H1 (cell line): ENCODE measurements around the gene TMEM209. TPM values are rescaled to one million over a fixed set of nuclear protein-coding genes. Genes with fewer than 3 reads are reported as not detected.
"Not testable (repeated sequence)": the region's sequence is repeated elsewhere in the genome, so short reads cannot be mapped to it uniquely, and the experiment has no call there.

Experiments used
- CTCF ChIA-PET: fragments of 300-600 bp; sonication (Branson Sonifier 250); formaldehyde crosslinking; loops from one replicate; lab custom pipeline; 2021; ENCODE audit not compliant: partially characterized antibody; lab: Charles Lee
- POLR2A ChIA-PET: fragments of 300-600 bp; sonication (Branson Sonifier 250); formaldehyde crosslinking; loops from one replicate; lab custom pipeline; 2021; ENCODE audit warnings: inconsistent platforms; ENCODE audit not compliant: partially characterized antibody; lab: Charles Lee
- DNase-seq, 2 experiments: peaks; one replicate each; pipeline versions ENCODE4 v3.0.0 to v3.0.0-alpha.2; 2010 to 2022; ENCODE audit warnings: low spot score in 2 of 2, low read depth in 1 of 2, mixed read lengths in 1 of 2
- FAIRE-seq: peaks from 2 replicates; lab custom pipeline; 2011; peaks lifted over from hg19 to GRCh38; lab: Jason Lieb, UNC
- H2AFZ ChIP-seq: 2 replicates; pipeline ENCODE4 v1.8.1; 2012; ENCODE audit warnings: low read length, inconsistent platforms
- H2AK5ac ChIP-seq: 2 replicates; pipeline ENCODE4 v1.6.1; 2013; ENCODE audit warnings: low read depth, low read length
- H2BK120ac ChIP-seq: replicated peaks from 2 replicates; pipeline ENCODE3; 2013; ENCODE audit warnings: low read depth, low read length, inconsistent platforms
- H2BK12ac ChIP-seq: 2 replicates; pipeline ENCODE4 v1.6.1; 2013; ENCODE audit warnings: low read depth, low read length
- H2BK15ac ChIP-seq: 2 replicates; pipeline ENCODE4 v1.6.1; 2013; ENCODE audit warnings: low read length
- H2BK20ac ChIP-seq: 2 replicates; pipeline ENCODE4 v1.6.1; 2013; ENCODE audit warnings: low read length
- H2BK5ac ChIP-seq: 2 replicates; pipeline ENCODE4 v1.6.1; 2013; ENCODE audit warnings: low read depth, low read length
- H3K14ac ChIP-seq: 2 replicates; pipeline ENCODE4 v1.6.1; 2013; ENCODE audit warnings: inconsistent platforms; ENCODE audit not compliant: insufficient read length
- H3K18ac ChIP-seq: 2 replicates; pipeline ENCODE4 v1.6.1; 2013; ENCODE audit warnings: low read length; ENCODE audit errors: extremely low read depth
- H3K23ac ChIP-seq: 2 replicates; pipeline ENCODE4 v1.6.1; 2013; ENCODE audit warnings: inconsistent platforms; ENCODE audit not compliant: insufficient read length
- H3K23me2 ChIP-seq: 2 replicates; pipeline ENCODE4 v1.6.1; 2013; ENCODE audit warnings: low read depth, low read length
- H3K27ac ChIP-seq: 2 replicates; pipeline ENCODE4 v1.6.1; 2011; ENCODE audit warnings: low read depth, low read length, inconsistent platforms
- H3K27me3 ChIP-seq, 4 experiments: replicated peaks in 1 of 4; 1 replicate in 1 of 4; 2 replicates in 3 of 4; pipeline versions ENCODE4 v1.6.1 to v1.8.1; 2011 to 2013; ENCODE audit warnings: low read length in 3 of 4, mild to moderate bottlenecking in 3 of 4, inconsistent platforms in 2 of 4, mixed read lengths in 2 of 4, moderate library complexity in 1 of 4; ENCODE audit not compliant: control insufficient read depth in 3 of 4, insufficient read depth in 3 of 4; ENCODE audit errors: extremely low read depth in 1 of 4
- H3K36me3 ChIP-seq, 4 experiments: 2 replicates each; pipeline versions ENCODE4 v1.6.1 to v1.8.1; 2011 to 2013; ENCODE audit warnings: mild to moderate bottlenecking in 4 of 4, low read length in 3 of 4, moderate library complexity in 2 of 4, control low read depth in 1 of 4, inconsistent platforms in 1 of 4; ENCODE audit not compliant: insufficient read depth in 4 of 4, control insufficient read depth in 2 of 4
- H3K4ac ChIP-seq: replicated peaks from 2 replicates; pipeline ENCODE3; 2013; ENCODE audit warnings: low read length, low read depth, mixed read lengths, inconsistent platforms; ENCODE audit not compliant: insufficient read length
- H3K4me1 ChIP-seq, 4 experiments: replicated peaks in 1 of 4; 1 replicate in 1 of 4; 2 replicates in 3 of 4; pipeline versions ENCODE4 v1.6.1 to v1.8.1; 2011 to 2013; ENCODE audit warnings: low read length in 3 of 4, inconsistent platforms in 2 of 4, mixed read lengths in 1 of 4; ENCODE audit not compliant: insufficient read depth in 4 of 4, control insufficient read depth in 3 of 4
- H3K4me2 ChIP-seq, 2 experiments: 2 replicates each; pipeline versions ENCODE4 v1.6.1 to v1.8.1; 2011 to 2013; ENCODE audit warnings: low read depth in 2 of 2, low read length in 2 of 2, control low read depth in 1 of 2, inconsistent platforms in 1 of 2, mild to moderate bottlenecking in 1 of 2; ENCODE audit not compliant: insufficient read depth in 1 of 2
- H3K4me3 ChIP-seq, 4 experiments: fragments of 200-600, 300-600 bp in 1 of 4; sonication (generic), shearing (Covaris generic), sonication (Bioruptor Twin) in 1 of 4; 2 replicates each; pipeline versions ENCODE4 v1.5.1 to v1.8.1; 2011 to 2016; ENCODE audit warnings: low read length in 4 of 4, low read depth in 3 of 4, control low read depth in 2 of 4, inconsistent platforms in 2 of 4, mild to moderate bottlenecking in 2 of 4, mixed read lengths in 1 of 4, moderate library complexity in 1 of 4; ENCODE audit not compliant: insufficient read depth in 2 of 4; ENCODE audit errors: extremely low read depth in 1 of 4
- H3K56ac ChIP-seq: replicated peaks from 2 replicates; pipeline ENCODE3; 2013; ENCODE audit warnings: low read depth, mild to moderate bottlenecking, mixed read lengths, low read length, inconsistent platforms; ENCODE audit not compliant: insufficient read length
- H3K79me1 ChIP-seq: 2 replicates; pipeline ENCODE4 v1.6.1; 2013; ENCODE audit warnings: low read depth, low read length, control low read depth
- H3K79me2 ChIP-seq, 2 experiments: 2 replicates each; pipeline versions ENCODE4 v1.6.1 to v1.8.1; 2012 to 2013; ENCODE audit warnings: low read length in 2 of 2, mild to moderate bottlenecking in 2 of 2, inconsistent platforms in 1 of 2; ENCODE audit not compliant: insufficient read depth in 2 of 2, control insufficient read depth in 1 of 2
- H3K9ac ChIP-seq, 4 experiments: replicated peaks in 1 of 4; 1 replicate in 1 of 4; 2 replicates in 3 of 4; pipeline versions ENCODE4 v1.6.1 to v1.8.1; 2011 to 2013; ENCODE audit warnings: low read depth in 3 of 4, low read length in 3 of 4, control low read depth in 2 of 4, mild to moderate bottlenecking in 2 of 4, moderate library complexity in 2 of 4, inconsistent platforms in 1 of 4; ENCODE audit errors: extremely low read depth in 1 of 4
- H3K9me3 ChIP-seq, 2 experiments: 2 replicates each; pipeline versions ENCODE4 v1.6.1 to v1.8.1; 2012 to 2013; ENCODE audit warnings: mild to moderate bottlenecking in 2 of 2, moderate library complexity in 2 of 2, control low read depth in 1 of 2, inconsistent platforms in 1 of 2, low read depth in 1 of 2, low read length in 1 of 2, mixed read lengths in 1 of 2; ENCODE audit not compliant: insufficient read depth in 2 of 2
- H4K20me1 ChIP-seq, 2 experiments: replicated peaks in 1 of 2; 2 replicates each; pipeline versions ENCODE3 to v1.8.1; 2011 to 2013; ENCODE audit warnings: inconsistent platforms in 2 of 2, low read length in 2 of 2, mild to moderate bottlenecking in 1 of 2; ENCODE audit not compliant: insufficient read depth in 2 of 2, control insufficient read depth in 1 of 2
- H4K5ac ChIP-seq: 2 replicates; pipeline ENCODE4 v1.6.1; 2013; ENCODE audit warnings: low read length, low read depth, mixed read lengths, inconsistent platforms; ENCODE audit not compliant: insufficient read length
- H4K8ac ChIP-seq: 2 replicates; pipeline ENCODE4 v1.8.0; 2013; ENCODE audit warnings: mild to moderate bottlenecking, moderate library complexity, low read length, inconsistent platforms; ENCODE audit not compliant: insufficient read depth; ENCODE audit errors: extremely low read depth
- H4K91ac ChIP-seq: replicated peaks from 2 replicates; pipeline ENCODE3; 2013; ENCODE audit warnings: low read length, mixed read lengths, inconsistent platforms; ENCODE audit not compliant: insufficient read length
- CEBPB ChIP-seq: IDR thresholded peaks from 2 replicates; pipeline ENCODE4 v1.6.1; 2012; ENCODE audit warnings: low read depth, low read length
- WGBS, 2 experiments: shearing (Covaris generic) in 1 of 2; methylation state at CpG; one replicate each; pipeline versions ENCODE4 v1.1.6 to v1.1.7; 2013 to 2015; ENCODE audit warnings: low lambda C conversion rate in 2 of 2, mixed read lengths in 2 of 2, inconsistent platforms in 1 of 2, low coverage in 1 of 2, missing lambda C conversion rate in 1 of 2; ENCODE audit not compliant: insufficient replicate concordance in 2 of 2, insufficient coverage in 1 of 2, insufficient read length in 1 of 2; ENCODE audit errors: extremely low coverage in 1 of 2, missing lambda C conversion rate in 1 of 2; 5-methylcytosine and 5-hydroxymethylcytosine counted together
- polyA plus RNA-seq, 7 experiments: library from polyadenylated mRNA; depleted of rRNA in 3 of 7; stranded (reverse) in 5 of 7; unstranded in 2 of 7; fragments of >200 nt in 5 of 7; fragments of 200-250 nt in 2 of 7; gene quantifications; 1 replicate in 5 of 7; 2 replicates in 1 of 7; 4 replicates in 1 of 7; pipeline versions ENCODE4 v1.2.1 to v1.2.3, GENCODE V29; 2011 to 2013; ENCODE audit warnings: missing spikeins in 2 of 7, mixed read lengths in 2 of 7
- total RNA-seq: library from RNA; stranded (reverse); fragmentation: NEBNext Ultra II Directional; extraction: Animal tissue kit (Norgen Biotek cat#: 25700); gene quantifications from 2 replicates; pipeline ENCODE4 v1.2.1, GENCODE V29; 2021

The TMEM209 gene
- total and polyA plus RNA-seq, 2 of the 8 experiments (the other 6 are each of a cell fraction or from before 2014, with no cell fraction given) = 28.5 to 30.5 TPM

GRCh38 chr7:130184349-130184748 lies 20.9 kb downstream of the TMEM209 start:
- H3K79me1 ChIP-seq, H4K20me1 ChIP-seq, H2BK15ac ChIP-seq, H3K4me2 ChIP-seq, FAIRE-seq, H3K79me2 ChIP-seq, DNase-seq, H2BK5ac ChIP-seq, H2AK5ac ChIP-seq, H3K23ac ChIP-seq, H4K8ac ChIP-seq, POLR2A ChIA-PET, H2BK12ac ChIP-seq, H3K4ac ChIP-seq, CTCF ChIA-PET, H2AFZ ChIP-seq, H4K91ac ChIP-seq, H3K4me3 ChIP-seq, H3K56ac ChIP-seq, H3K27ac ChIP-seq, H3K14ac ChIP-seq, H2BK20ac ChIP-seq, H3K23me2 ChIP-seq, H2BK120ac ChIP-seq, H3K9ac ChIP-seq, H4K5ac ChIP-seq, H3K4me1 ChIP-seq, H3K27me3 ChIP-seq, H3K9me3 ChIP-seq, H3K18ac ChIP-seq: not testable (repeated sequence)
- H3K36me3 ChIP-seq = peaks cover 7 to 44% (median 25%) of the 10 kb centered on the region in 4 experiments
- TF ChIP-seq CEBPB = 0 out of 2 replicates have a peak, but pooled peaks have one; percentile 8
- 80% methylated on average over 5 of the region's 5 CpGs; no CpG with 5 or more reads in 1 of the 2 experiments for WGBS, 2 experiments
